ENCODE data around the gene UMODL1. TPM values are rescaled to one million over a fixed set of nuclear protein-coding genes. Genes with fewer than 3 reads are reported as not detected.
"Not testable (repeated sequence)": the region's sequence is repeated elsewhere in the genome, so short reads cannot be mapped to it uniquely, and the experiment has no call there.

UMODL1 gene
- total RNA-seq, 1 donor from 2014 or later = not detected

DNA sequence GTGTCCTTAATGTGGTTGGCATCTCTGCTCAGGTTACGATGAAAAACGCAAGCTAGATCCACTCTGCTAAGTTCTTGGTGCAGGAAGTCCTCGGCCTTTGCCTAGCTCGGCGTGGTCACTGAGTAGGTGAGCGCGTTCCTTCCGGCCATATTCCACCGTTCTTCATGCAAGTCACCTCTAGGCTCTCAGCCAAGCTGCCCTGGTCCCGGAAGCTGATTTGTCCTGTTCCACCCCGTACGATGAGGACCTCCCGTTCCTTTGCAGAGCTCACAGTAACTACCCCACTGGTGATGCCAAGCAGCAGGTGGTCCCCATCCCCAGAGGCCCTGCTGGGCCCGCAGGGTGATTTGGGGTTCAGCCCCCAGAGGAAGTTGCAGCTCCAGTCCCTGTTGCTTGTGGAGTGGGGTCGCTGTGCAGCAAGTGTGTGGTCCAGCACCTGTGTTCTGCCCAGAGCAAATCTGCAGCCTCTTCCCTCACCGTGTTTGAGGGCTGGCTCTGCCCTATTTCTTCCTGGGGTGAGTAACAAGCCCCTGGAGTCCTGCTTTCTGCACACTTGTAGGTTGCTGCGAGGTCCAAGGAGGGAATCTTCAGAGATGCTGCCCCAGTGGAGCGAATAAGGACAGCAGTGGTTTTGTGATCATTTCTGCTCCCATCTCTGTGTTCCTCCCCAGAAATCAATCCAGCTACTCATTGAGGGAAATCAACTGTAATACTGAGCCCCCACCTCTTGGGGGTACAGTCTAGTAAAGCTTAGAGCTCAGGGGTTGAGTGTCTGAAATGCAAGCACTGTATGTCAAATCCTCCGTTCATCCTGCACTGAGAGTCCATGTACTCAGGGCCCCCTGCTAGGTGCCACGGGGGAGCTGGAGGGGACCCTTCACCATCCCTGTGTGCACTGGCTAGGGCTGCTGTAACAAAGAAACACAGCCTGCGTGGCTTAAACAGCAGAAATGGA, 2.3 kb downstream of the UMODL1 start:
- H3K27ac Mint-ChIP-seq (ENCODE audit: unreplicated experiment) = no peak overlapping the region

GRCh38 chr21:42075686-42076471, 4.8 kb downstream of the UMODL1 start:
- no peak overlapping the region for H3K4me3 Mint-ChIP-seq (ENCODE audit: unreplicated experiment)
- no peaks in the 10 kb centered on the region for H3K36me3 Mint-ChIP-seq (ENCODE audit: low read depth, unreplicated experiment)
- DNase-seq (ENCODE audit: low spot score) = no peak
- H3K27ac Mint-ChIP-seq (ENCODE audit: unreplicated experiment) = no peak overlapping the region
- no peak for TF ChIP-seq CTCF (IDR thresholded peaks at IDR 0.05; ENCODE audit: unreplicated experiment)
- peaks cover 5% of the 10 kb centered on the region for H3K27me3 Mint-ChIP-seq (ENCODE audit: unreplicated experiment)
- no peaks in the 10 kb centered on the region for H3K4me1 Mint-ChIP-seq (ENCODE audit: unreplicated experiment)
- no peaks in the 10 kb centered on the region for H3K9me3 Mint-ChIP-seq (ENCODE audit: unreplicated experiment)

More for the DNA sequence above, 2.3 kb downstream of the UMODL1 start:
- TF ChIP-seq CTCF (IDR thresholded peaks at IDR 0.05; ENCODE audit: unreplicated experiment) = no peak
- Mint-ChIP-seq H3K9me3 (ENCODE audit: unreplicated experiment) (no peaks in the 10 kb centered on the region), H3K4me3 (ENCODE audit: unreplicated experiment) (no peak overlapping the region), H3K27me3 (ENCODE audit: unreplicated experiment) (peaks cover 6% of the 10 kb centered on the region), H3K4me1 (ENCODE audit: unreplicated experiment) (no peaks in the 10 kb centered on the region), H3K36me3 (ENCODE audit: low read depth, unreplicated experiment) (no peaks in the 10 kb centered on the region)
- no peak for DNase-seq (ENCODE audit: low spot score)

GRCh38 chr21:42077685-42078238, 6.6 kb downstream of the UMODL1 start:
- DNase-seq (ENCODE audit: low spot score); H3K27ac Mint-ChIP-seq (ENCODE audit: unreplicated experiment); H3K27me3 Mint-ChIP-seq (ENCODE audit: unreplicated experiment); H3K4me1 Mint-ChIP-seq (ENCODE audit: unreplicated experiment); H3K36me3 Mint-ChIP-seq (ENCODE audit: low read depth, unreplicated experiment); H3K9me3 Mint-ChIP-seq (ENCODE audit: unreplicated experiment); H3K4me3 Mint-ChIP-seq (ENCODE audit: unreplicated experiment): not testable (repeated sequence)

DNA sequence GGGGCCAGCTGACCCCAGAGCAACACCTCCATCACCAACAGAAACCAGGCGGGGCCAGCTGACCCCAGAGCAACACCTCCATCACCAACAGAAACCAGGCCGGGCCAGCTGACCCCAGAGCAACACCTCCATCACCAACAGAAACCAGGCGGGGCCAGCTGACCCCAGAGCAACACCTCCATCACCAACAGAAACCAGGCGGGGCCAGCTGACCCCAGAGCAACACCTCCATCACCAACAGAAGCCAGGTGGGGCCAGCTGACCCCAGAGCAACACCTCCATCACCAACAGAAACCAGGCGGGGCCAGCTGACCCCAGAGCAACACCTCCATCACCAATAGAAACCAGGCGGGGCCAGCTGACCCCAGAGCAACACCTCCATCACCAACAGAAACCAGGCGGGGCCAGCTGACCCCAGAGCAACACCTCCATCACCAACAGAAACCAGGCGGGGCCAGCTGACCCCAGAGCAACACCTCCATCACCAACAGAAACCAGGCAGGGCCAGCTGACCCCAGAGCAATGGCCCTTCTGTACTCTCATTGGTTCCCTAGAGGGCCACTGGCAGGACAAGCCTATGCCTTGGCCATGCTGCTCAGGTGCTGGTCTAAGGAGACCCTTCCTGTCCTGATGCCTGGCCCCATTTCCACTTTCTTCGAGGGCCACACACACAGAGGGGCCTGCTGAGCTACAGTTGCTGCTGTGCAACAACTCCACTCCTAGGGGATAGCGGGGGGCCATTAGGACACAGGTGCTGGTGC, 7.3 kb downstream of the UMODL1 start:
- not testable (repeated sequence) for H3K36me3 Mint-ChIP-seq (ENCODE audit: low read depth, unreplicated experiment); H3K27ac Mint-ChIP-seq (ENCODE audit: unreplicated experiment); DNase-seq (ENCODE audit: low spot score); H3K4me3 Mint-ChIP-seq (ENCODE audit: unreplicated experiment); H3K9me3 Mint-ChIP-seq (ENCODE audit: unreplicated experiment); H3K4me1 Mint-ChIP-seq (ENCODE audit: unreplicated experiment)
- H3K27me3 Mint-ChIP-seq (ENCODE audit: unreplicated experiment) = peaks cover 13% of the 10 kb centered on the region

GRCh38 chr21:42079008-42079938, 8.2 kb downstream of the UMODL1 start:
- H3K4me1 Mint-ChIP-seq (ENCODE audit: unreplicated experiment) = no peaks in the 10 kb centered on the region
- H3K36me3 Mint-ChIP-seq (ENCODE audit: low read depth, unreplicated experiment) = peaks cover 4% of the 10 kb centered on the region
- H3K27ac Mint-ChIP-seq (ENCODE audit: unreplicated experiment) = no peak overlapping the region
- no peak for TF ChIP-seq CTCF (IDR thresholded peaks at IDR 0.05; ENCODE audit: unreplicated experiment)
- no peak for DNase-seq (ENCODE audit: low spot score)
- H3K4me3 Mint-ChIP-seq (ENCODE audit: unreplicated experiment) = no peak overlapping the region
- no peaks in the 10 kb centered on the region for H3K9me3 Mint-ChIP-seq (ENCODE audit: unreplicated experiment)
- H3K27me3 Mint-ChIP-seq (ENCODE audit: unreplicated experiment) = peaks cover 16% of the 10 kb centered on the region

Measured in endothelial cell (in vitro differentiated cells).